Lower lobe of right lung (tissue), 2 donors: ENCODE data around the gene LAPTM5. TPM values are rescaled to one million over a fixed set of nuclear protein-coding genes. Genes with fewer than 3 reads are reported as not detected.
A peak's percentile ranks its signal among the peaks of the same experiment; 100 is the strongest.

Experiments
- ATAC-seq, 2 donors: fragments of 200-7000 bp; cut with Tn5 transposase; one replicate each; pipeline ENCODE4 v1.9.1; 2020 to 2022; ENCODE audit warnings: mild to moderate bottlenecking in 2 of 2, moderate library complexity in 2 of 2
- DNase-seq: peaks from one replicate; pipeline ENCODE4 v3.0.0-alpha.2; 2020
- H3K27ac ChIP-seq: fragments of 200-600 bp; one replicate; pipeline ENCODE4 v1.8.0; 2022
- H3K27me3 ChIP-seq: fragments of 200-600 bp; one replicate; pipeline ENCODE4 v1.8.0; 2022; ENCODE audit warnings: low read depth
- H3K36me3 ChIP-seq: fragments of 200-600 bp; one replicate; pipeline ENCODE4 v1.8.0; 2022; ENCODE audit warnings: mild to moderate bottlenecking
- H3K4me1 ChIP-seq: fragments of 200-600 bp; one replicate; pipeline ENCODE4 v1.8.0; 2022
- H3K4me3 ChIP-seq: fragments of 200-600 bp; one replicate; pipeline ENCODE4 v1.8.0; 2022; ENCODE audit warnings: mild to moderate bottlenecking
- H3K9me3 ChIP-seq: fragments of 200-600 bp; one replicate; pipeline ENCODE4 v1.8.0; 2022
- CTCF ChIP-seq: fragments of 200-600 bp; IDR thresholded peaks from one replicate; pipeline ENCODE4 v1.8.0; 2022; ENCODE audit warnings: antibody characterized with exemption, mild to moderate bottlenecking
- intact Hi-C: fragments of 100-400 bp; cut with DNase I; formaldehyde crosslinking; loops from one replicate; pipeline ENCODE4 v1.11.0; 2022
- total RNA-seq: library from RNA; stranded (reverse); fragmentation: NEBNext Ultra II Directional; extraction: Animal tissue kit (Norgen Biotek cat#: 25700); gene quantifications from one replicate; pipeline ENCODE4 v1.2.1, GENCODE V29; 2021
- donor health status: DM: no; HTN: yes; CAD: no; lungs with severe emphysema.

The LAPTM5 gene
- total RNA-seq, 1 donor from 2014 or later = 544 TPM

GRCh38 chr1:30753660-30754123 lies 3.9 kb downstream of the LAPTM5 start:
- ATAC-seq (peak in 1 of 2 donors; percentile 11), DNase-seq (no peak)
- no peaks in the 10 kb centered on the region for H3K9me3 ChIP-seq
- peaks cover 65% of the 10 kb centered on the region for H3K4me1 ChIP-seq
- intact Hi-C loops = no loop called here
- peak overlapping the region; percentile 57 for H3K4me3 ChIP-seq
- TF ChIP-seq CTCF = no peak
- peak overlapping the region; percentile 92 for H3K27ac ChIP-seq
- no peaks in the 10 kb centered on the region for H3K27me3 ChIP-seq
- no peaks in the 10 kb centered on the region for H3K36me3 ChIP-seq

GRCh38 chr1:30753118-30753517 lies 4.5 kb downstream of the LAPTM5 start:
- intact Hi-C loops = no loop called here
- ATAC-seq = no peak
- Histone ChIP-seq H3K36me3 (no peaks in the 10 kb centered on the region), H3K9me3 (no peaks in the 10 kb centered on the region), H3K27me3 (no peaks in the 10 kb centered on the region), H3K27ac (peak overlapping the region; percentile 92), H3K4me3 (peak overlapping the region; percentile 57), H3K4me1 (peaks cover 67% of the 10 kb centered on the region)
- no peak for TF ChIP-seq CTCF
- no peak for DNase-seq

GRCh38 chr1:30752651-30752908 lies 5.0 kb downstream of the LAPTM5 start:
- ATAC-seq (no peak), DNase-seq (no peak)
- intact Hi-C loops = no loop called here
- H3K36me3 ChIP-seq = no peaks in the 10 kb centered on the region
- no peak for TF ChIP-seq CTCF
- H3K4me3 ChIP-seq = peak overlapping the region; percentile 57
- no peaks in the 10 kb centered on the region for H3K27me3 ChIP-seq
- H3K4me1 ChIP-seq = peaks cover 67% of the 10 kb centered on the region
- H3K9me3 ChIP-seq = no peaks in the 10 kb centered on the region
- H3K27ac ChIP-seq = no peak overlapping the region

GRCh38 chr1:30751830-30752650 lies 5.5 kb downstream of the LAPTM5 start:
- no peaks in the 10 kb centered on the region for H3K36me3 ChIP-seq
- no peaks in the 10 kb centered on the region for H3K27me3 ChIP-seq
- intact Hi-C loops = no loop called here
- H3K27ac ChIP-seq = no peak overlapping the region
- H3K4me1 ChIP-seq = peaks cover 71% of the 10 kb centered on the region
- TF ChIP-seq CTCF = no peak
- DNase-seq (no peak), ATAC-seq (no peak)
- H3K9me3 ChIP-seq = no peaks in the 10 kb centered on the region
- H3K4me3 ChIP-seq = no peak overlapping the region

GRCh38 chr1:30750731-30751291 lies 6.8 kb downstream of the LAPTM5 start:
- H3K36me3 ChIP-seq = no peaks in the 10 kb centered on the region
- TF ChIP-seq CTCF = no peak
- no peak for DNase-seq
- no peak overlapping the region for H3K27ac ChIP-seq
- H3K4me3 ChIP-seq = no peak overlapping the region
- peaks cover 82% of the 10 kb centered on the region for H3K4me1 ChIP-seq
- no peaks in the 10 kb centered on the region for H3K27me3 ChIP-seq
- intact Hi-C loops = no loop called here
- no peaks in the 10 kb centered on the region for H3K9me3 ChIP-seq
- no peak for ATAC-seq
